ENCODE results near the gene NOC4L.
"Not testable (repeated sequence)": the region's sequence is repeated elsewhere in the genome, so short reads cannot be mapped to it uniquely, and the experiment has no call there.

Gene NOC4L

GRCh38 chr12:132144115-132144809 lies at the start of gene NOC4L, which contains the start of gene DDX51:
Gene NOC4L, plus strand, starts transcription at chr12:132144457. Its CDS starts 32 bp downstream, at chr12:132144489.
Gene DDX51, minus strand, starts transcription at chr12:132144319. Its CDS starts 23 bp downstream, at chr12:132144296.
- DNase-seq: peak; percentile 95

GRCh38 chr12:132095520-132096409 lies 48.5 kb upstream of the NOC4L start:
- DNase-seq: no peak

GRCh38 chr12:132099739-132100138 lies 44.5 kb upstream of the NOC4L start:
- DNase-seq: no peak

- no peak for DNase-seq
Measured at GRCh38 chr12:132100306-132101065, 43.8 kb upstream of the NOC4L start.

GRCh38 chr12:132102297-132102696 lies 42.0 kb upstream of the NOC4L start:
- no peak for DNase-seq

- not testable (repeated sequence) for DNase-seq
Measured at GRCh38 chr12:132103072-132103471, 41.2 kb upstream of the NOC4L start.

- no peak for DNase-seq
Measured at GRCh38 chr12:132103542-132104308, 40.5 kb upstream of the NOC4L start.

GRCh38 chr12:132105467-132105866 lies 38.8 kb upstream of the NOC4L start:
- no peak for DNase-seq

- DNase-seq: no peak
Measured at GRCh38 chr12:132106921-132107320, 37.3 kb upstream of the NOC4L start.

- DNase-seq: no peak
Measured at GRCh38 chr12:132108211-132108832, 35.9 kb upstream of the NOC4L start.

- no peak for DNase-seq
Measured at GRCh38 chr12:132109741-132110140, 34.5 kb upstream of the NOC4L start.

GRCh38 chr12:132110677-132111076 lies 33.6 kb upstream of the NOC4L start:
- DNase-seq: no peak

GRCh38 chr12:132111654-132112304 lies 32.5 kb upstream of the NOC4L start:
- DNase-seq: no peak

- DNase-seq: no peak
Measured at GRCh38 chr12:132114667-132115066, 29.6 kb upstream of the NOC4L start.

GRCh38 chr12:132115500-132115899 lies 28.8 kb upstream of the NOC4L start:
- no peak for DNase-seq

- DNase-seq: no peak
Measured at GRCh38 chr12:132116709-132117557, 27.3 kb upstream of the NOC4L start.

- peak; percentile 38 for DNase-seq
Measured at GRCh38 chr12:132117558-132117875, 26.7 kb upstream of the NOC4L start.

- no peak for DNase-seq
Measured at GRCh38 chr12:132118876-132119275, 25.4 kb upstream of the NOC4L start.

GRCh38 chr12:132121283-132121682 lies 23.0 kb upstream of the NOC4L start:
- DNase-seq: no peak

GRCh38 chr12:132123970-132124765 lies 20.1 kb upstream of the NOC4L start:
- no peak for DNase-seq

All from NCI-H82 (cell line).